ENCODE results near the gene UNC5A. TPM values are rescaled to one million over a fixed set of nuclear protein-coding genes. Genes with fewer than 3 reads are reported as not detected.

The UNC5A gene
- total RNA-seq, 1 experiment from 2014 or later, result 10.1 TPM

- Histone ChIP-seq H3K27me3 (ENCODE audit: insufficient read depth, low read length) (no peaks in the 10 kb centered on the region), H4K20me1 (ENCODE audit: insufficient read depth) (no peaks in the 10 kb centered on the region), H3K27ac (ENCODE audit: low read depth, low read length) (no peak overlapping the region), H3K4me1 (ENCODE audit: control insufficient read depth in 1 of 2, insufficient read depth in 2 of 2, low read length in 2 of 2) (no peaks in the 10 kb centered on the region), H3K4me2 (ENCODE audit: low read length) (no peak overlapping the region), H2AFZ (ENCODE audit: low read depth, low read length, poor library complexity, severe bottlenecking) (no peak overlapping the region), H3K36me3 (ENCODE audit: control insufficient read depth in 1 of 2, insufficient read depth in 2 of 2, low read length in 2 of 2) (no peaks in the 10 kb centered on the region), H3K9me2 (ENCODE audit: insufficient read depth) (no peaks in the 10 kb centered on the region), H3K4me3 (replicated peaks in 1 of 2; ENCODE audit: low read depth in 1 of 2, low read length in 2 of 2) (no peak overlapping the region), H3K9me3 (ENCODE audit: control insufficient read depth in 1 of 2, insufficient read depth in 1 of 2, low read depth in 1 of 2, low read length in 2 of 2) (no peaks in the 10 kb centered on the region), H3K79me2 (ENCODE audit: insufficient read depth, low read length) (no peaks in the 10 kb centered on the region), H3K9ac (ENCODE audit: low read length) (no peak overlapping the region)
- BruUV-seq (replicated peaks), result no TSS peak
- RAD21 ChIA-PET (ENCODE audit: low non-redundant PET in 1 of 2, low total read pairs in 2 of 2, uncharacterized antibody in 2 of 2, unreplicated experiment in 2 of 2), result no interaction called here
- intact Hi-C loops (cut with micrococcal nuclease), result no loop called here
- CTCF ChIA-PET, result no interaction called here
- ATAC-seq, result no peak
- TF ChIP-seq JUND (IDR thresholded peaks at IDR 0.05) (no peak), REST (IDR thresholded peaks at IDR 0.05; ENCODE audit: low read depth) (no peak), CEBPB (IDR thresholded peaks at IDR 0.05; ENCODE audit: low read depth) (no peak), ZFX (IDR thresholded peaks at IDR 0.05) (no peak), CTCF (IDR thresholded peaks at IDR 0.05 in 2 of 3, conservative IDR thresholded peaks at IDR 0.05 in 1 of 3; ENCODE audit: borderline replicate concordance in 1 of 3, insufficient read depth in 1 of 3, low read depth in 2 of 3, low read length in 2 of 3) (no peak), FOSL1 (IDR thresholded peaks at IDR 0.05; ENCODE audit: low read depth) (no peak), POLR2A (IDR thresholded peaks at IDR 0.05; ENCODE audit: borderline replicate concordance, extremely low read depth, insufficient read depth, insufficient read length) (no peak), ZBTB33 (IDR thresholded peaks at IDR 0.05; ENCODE audit: extremely low read depth, insufficient replicate concordance, low read length) (no peak), YY1 (IDR thresholded peaks at IDR 0.05; ENCODE audit: extremely low read depth, insufficient replicate concordance, low read depth, low read length) (no peak), ATF3 (IDR thresholded peaks at IDR 0.05) (no peak), SRF (IDR thresholded peaks at IDR 0.05; ENCODE audit: low read depth) (no peak), TCF7L2 (IDR thresholded peaks at IDR 0.05; ENCODE audit: borderline replicate concordance, extremely low read depth, insufficient read depth, insufficient read length) (no peak), ELF1 (IDR thresholded peaks at IDR 0.05; ENCODE audit: borderline replicate concordance, low read depth) (no peak), CBX3 (IDR thresholded peaks at IDR 0.05; ENCODE audit: low read depth) (no peak), RAD21 (IDR thresholded peaks at IDR 0.05; ENCODE audit: low read depth) (no peak), EGR1 (IDR thresholded peaks at IDR 0.05; ENCODE audit: low read depth) (no peak), EZH2 (IDR thresholded peaks at IDR 0.05) (no peak), ZNF274 (IDR thresholded peaks at IDR 0.05; ENCODE audit: low read depth, low read length) (no peak), EZH2phosphoT487 (IDR thresholded peaks at IDR 0.05; ENCODE audit: borderline replicate concordance) (no peak), SP1 (IDR thresholded peaks at IDR 0.05; ENCODE audit: low read depth) (no peak)
- no peak for DNase-seq (ENCODE audit: low read depth, low spot score)
- POLR2A ChIA-PET, result no interaction called here
These were observed 63.9 kb downstream of the UNC5A start for GRCh38 chr5:176874198-176874780.
